ENCODE results near the gene TSN. TPM values are rescaled to one million over a fixed set of nuclear protein-coding genes. Genes with fewer than 3 reads are reported as not detected.

Gene TSN
- total RNA-seq, 1 experiment from 2014 or later = 91.5 TPM

DNA sequence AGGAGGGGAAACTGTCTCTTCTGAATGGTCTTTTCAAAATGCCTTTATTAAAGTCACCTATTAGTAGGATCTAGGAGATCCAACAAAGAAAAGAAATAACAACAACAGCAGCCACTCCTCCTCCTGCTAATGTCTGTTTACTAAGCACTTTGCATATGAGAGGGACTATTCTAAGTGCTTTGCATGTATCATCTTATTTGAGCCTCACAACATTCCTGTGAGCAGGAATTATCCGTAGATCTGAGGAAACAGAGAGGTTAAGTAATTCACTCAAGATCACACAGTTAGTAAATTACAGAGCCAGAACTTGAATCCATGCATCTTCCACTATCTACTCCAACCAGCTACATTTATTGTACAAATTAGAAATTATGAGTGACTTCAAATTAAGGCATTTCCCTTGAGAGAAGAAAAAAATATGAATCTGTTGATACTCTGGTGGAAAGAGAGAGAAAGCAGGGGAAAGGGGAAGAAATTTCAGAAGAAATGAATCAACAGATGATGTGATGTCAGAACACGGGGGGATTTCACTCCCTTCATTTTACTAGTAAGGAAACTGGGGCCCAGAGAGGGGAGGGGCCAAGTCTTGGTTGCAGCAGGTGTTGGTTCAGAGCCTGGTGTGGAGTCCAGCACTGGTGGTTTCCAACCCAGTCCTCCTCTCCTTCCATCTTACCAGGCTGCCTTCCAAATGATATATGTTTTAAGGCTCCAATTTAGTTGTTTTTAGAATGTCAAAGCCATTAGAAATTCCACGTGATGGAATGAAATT, 49.7 kb downstream of the TSN start:
- Histone ChIP-seq H2AFZ (ENCODE audit: low read depth, low read length, poor library complexity, severe bottlenecking) (no peak overlapping the region), H3K79me2 (ENCODE audit: insufficient read depth, low read length) (no peaks in the 10 kb centered on the region), H3K36me3 (ENCODE audit: control insufficient read depth in 1 of 2, insufficient read depth in 2 of 2, low read length in 2 of 2) (no peaks in the 10 kb centered on the region), H3K27ac (ENCODE audit: low read depth, low read length) (no peak overlapping the region), H3K9ac (ENCODE audit: low read length) (no peak overlapping the region), H4K20me1 (ENCODE audit: insufficient read depth) (no peaks in the 10 kb centered on the region), H3K4me1 (ENCODE audit: control insufficient read depth in 1 of 2, insufficient read depth in 2 of 2, low read length in 2 of 2) (no peaks in the 10 kb centered on the region), H3K9me2 (ENCODE audit: insufficient read depth) (no peaks in the 10 kb centered on the region), H3K4me3 (replicated peaks in 1 of 2; ENCODE audit: low read depth in 1 of 2, low read length in 2 of 2) (no peak overlapping the region), H3K27me3 (ENCODE audit: insufficient read depth, low read length) (peaks cover 28% of the 10 kb centered on the region), H3K4me2 (ENCODE audit: low read length) (no peak overlapping the region), H3K9me3 (ENCODE audit: control insufficient read depth in 1 of 2, insufficient read depth in 1 of 2, low read depth in 1 of 2, low read length in 2 of 2) (no peaks in the 10 kb centered on the region)
- RAD21 ChIA-PET (ENCODE audit: low non-redundant PET in 1 of 2, low total read pairs in 2 of 2, uncharacterized antibody in 2 of 2, unreplicated experiment in 2 of 2) = no interaction called here
- POLR2A ChIA-PET = no interaction called here
- no peak for ATAC-seq
- no peak for DNase-seq (ENCODE audit: low read depth, low spot score)
- intact Hi-C loops (cut with micrococcal nuclease) = no loop called here
- TF ChIP-seq SIN3A (IDR thresholded peaks at IDR 0.05; ENCODE audit: low read depth) = no peak
- no peak for TF ChIP-seq SRF (IDR thresholded peaks at IDR 0.05; ENCODE audit: low read depth)
- TF ChIP-seq ZNF274 (IDR thresholded peaks at IDR 0.05; ENCODE audit: low read depth, low read length) = no peak
- TF ChIP-seq, protein P1, sequence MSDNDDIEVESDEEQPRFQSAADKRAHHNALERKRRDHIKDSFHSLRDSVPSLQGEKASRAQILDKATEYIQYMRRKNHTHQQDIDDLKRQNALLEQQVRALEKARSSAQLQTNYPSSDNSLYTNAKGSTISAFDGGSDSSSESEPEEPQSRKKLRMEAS (IDR thresholded peaks at IDR 0.05) = no peak
- TF ChIP-seq JUND (IDR thresholded peaks at IDR 0.05) = no peak
- TF ChIP-seq ELF1 (IDR thresholded peaks at IDR 0.05; ENCODE audit: borderline replicate concordance, low read depth) = no peak
- no peak for TF ChIP-seq CBX3 (IDR thresholded peaks at IDR 0.05; ENCODE audit: low read depth)
- no peak for TF ChIP-seq SP1 (IDR thresholded peaks at IDR 0.05; ENCODE audit: low read depth)
- TF ChIP-seq, protein P2, sequence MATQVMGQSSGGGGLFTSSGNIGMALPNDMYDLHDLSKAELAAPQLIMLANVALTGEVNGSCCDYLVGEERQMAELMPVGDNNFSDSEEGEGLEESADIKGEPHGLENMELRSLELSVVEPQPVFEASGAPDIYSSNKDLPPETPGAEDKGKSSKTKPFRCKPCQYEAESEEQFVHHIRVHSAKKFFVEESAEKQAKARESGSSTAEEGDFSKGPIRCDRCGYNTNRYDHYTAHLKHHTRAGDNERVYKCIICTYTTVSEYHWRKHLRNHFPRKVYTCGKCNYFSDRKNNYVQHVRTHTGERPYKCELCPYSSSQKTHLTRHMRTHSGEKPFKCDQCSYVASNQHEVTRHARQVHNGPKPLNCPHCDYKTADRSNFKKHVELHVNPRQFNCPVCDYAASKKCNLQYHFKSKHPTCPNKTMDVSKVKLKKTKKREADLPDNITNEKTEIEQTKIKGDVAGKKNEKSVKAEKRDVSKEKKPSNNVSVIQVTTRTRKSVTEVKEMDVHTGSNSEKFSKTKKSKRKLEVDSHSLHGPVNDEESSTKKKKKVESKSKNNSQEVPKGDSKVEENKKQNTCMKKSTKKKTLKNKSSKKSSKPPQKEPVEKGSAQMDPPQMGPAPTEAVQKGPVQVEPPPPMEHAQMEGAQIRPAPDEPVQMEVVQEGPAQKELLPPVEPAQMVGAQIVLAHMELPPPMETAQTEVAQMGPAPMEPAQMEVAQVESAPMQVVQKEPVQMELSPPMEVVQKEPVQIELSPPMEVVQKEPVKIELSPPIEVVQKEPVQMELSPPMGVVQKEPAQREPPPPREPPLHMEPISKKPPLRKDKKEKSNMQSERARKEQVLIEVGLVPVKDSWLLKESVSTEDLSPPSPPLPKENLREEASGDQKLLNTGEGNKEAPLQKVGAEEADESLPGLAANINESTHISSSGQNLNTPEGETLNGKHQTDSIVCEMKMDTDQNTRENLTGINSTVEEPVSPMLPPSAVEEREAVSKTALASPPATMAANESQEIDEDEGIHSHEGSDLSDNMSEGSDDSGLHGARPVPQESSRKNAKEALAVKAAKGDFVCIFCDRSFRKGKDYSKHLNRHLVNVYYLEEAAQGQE (IDR thresholded peaks at IDR 0.05; ENCODE audit: low read depth) = no peak
- TF ChIP-seq EZH2phosphoT487 (IDR thresholded peaks at IDR 0.05; ENCODE audit: borderline replicate concordance) = no peak
- TF ChIP-seq RAD21 (IDR thresholded peaks at IDR 0.05; ENCODE audit: low read depth) = no peak
- no peak for TF ChIP-seq TCF7L2 (IDR thresholded peaks at IDR 0.05; ENCODE audit: borderline replicate concordance, extremely low read depth, insufficient read depth, insufficient read length)
- no peak for TF ChIP-seq POLR2AphosphoS5 (IDR thresholded peaks at IDR 0.05; ENCODE audit: low read depth, low read length)
- no peak for TF ChIP-seq CEBPB (IDR thresholded peaks at IDR 0.05; ENCODE audit: low read depth)
- no peak for TF ChIP-seq EZH2 (IDR thresholded peaks at IDR 0.05)
- CTCF ChIA-PET = no interaction called here
- BruUV-seq (replicated peaks) = no TSS peak
